Peyer's patch (tissue), 4 donors: ENCODE data around the gene CFAP61.
"Not testable (repeated sequence)": the region's sequence is repeated elsewhere in the genome, so short reads cannot be mapped to it uniquely, and the experiment has no call there.

Experiments
- CTCF ChIP-seq, 6 experiments: fragments of 450-650 bp in 4 of 6; fragments of 200-600 bp in 2 of 6; sonication (generic) in 1 of 6; IDR thresholded peaks; one replicate each; pipeline ENCODE4 v1.5.1; 2017 to 2019; ENCODE audit warnings: antibody characterized with exemption in 6 of 6, mild to moderate bottlenecking in 3 of 6, moderate library complexity in 1 of 6
- POLR2A ChIP-seq, 2 donors: fragments of 450-650 bp; IDR thresholded peaks; one replicate each; pipeline ENCODE4 v1.5.1; 2017; ENCODE audit warnings: antibody characterized with exemption in 2 of 2, mild to moderate bottlenecking in 2 of 2, moderate library complexity in 2 of 2

DNA sequence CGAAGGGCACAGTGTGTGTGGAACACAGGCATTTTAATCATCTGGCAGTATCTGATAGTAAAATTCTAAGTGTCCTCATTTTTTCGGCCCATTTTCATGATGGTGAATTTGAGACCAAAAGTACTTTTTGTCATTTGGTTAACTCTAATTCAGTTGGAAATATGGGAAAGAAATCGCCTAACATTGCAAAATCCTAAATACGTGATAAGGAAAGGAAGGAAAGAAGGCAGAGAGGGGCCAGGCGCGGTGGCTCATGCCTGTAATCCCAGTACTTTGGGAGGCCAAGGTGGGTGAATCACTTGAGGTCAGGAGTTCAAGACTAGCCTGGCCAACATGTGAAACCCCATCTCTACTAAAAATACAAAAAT lies 48.4 kb upstream of the CFAP61 start:
- not testable (repeated sequence) for TF ChIP-seq POLR2A, CTCF (IDR thresholded peaks at IDR 0.05)
